OCI-LY7 (cell line): Measurements from ENCODE around the gene SMOC2.

Source experiments
- CTCF ChIP-seq: fragments of 200-600 bp; sonication (generic); conservative IDR thresholded peaks from 2 replicates; pipeline ENCODE4 v1.5.1; 2014; ENCODE audit warnings: mild to moderate bottlenecking, antibody characterized with exemption, low read length, moderate library complexity, mixed read lengths
- EZH2phosphoT487 ChIP-seq: fragments of 200-600 bp; sonication (generic); IDR thresholded peaks from 2 replicates; pipeline ENCODE4 v1.6.1; 2018; ENCODE audit warnings: low read depth, borderline replicate concordance, mild to moderate bottlenecking, mixed run types, antibody characterized with exemption, low read length, moderate library complexity, mixed read lengths

GRCh38 chr6:168507730-168508129, 66.7 kb downstream of the SMOC2 start:
- TF ChIP-seq CTCF, result no peak
- TF ChIP-seq EZH2phosphoT487, result no peak
